GM21367 (cell line): ENCODE results near the gene KIF15.
"Not testable (repeated sequence)": the region's sequence is repeated elsewhere in the genome, so short reads cannot be mapped to it uniquely, and the experiment has no call there.

ENCODE experiments used
- ATAC-seq: cut with Tn5 transposase; IDR thresholded peaks from one replicate; pipeline ENCODE4 v1.9.1; 2021; ENCODE audit not compliant: unreplicated experiment

The KIF15 gene

GRCh38 chr3:44825264-44825925, 63.8 kb downstream of the KIF15 start:
- ATAC-seq: no peak

- no peak for ATAC-seq
These were observed 65.6 kb downstream of the KIF15 start for GRCh38 chr3:44827196-44827595.

GRCh38 chr3:44831232-44831631, 69.6 kb downstream of the KIF15 start:
- no peak for ATAC-seq

GRCh38 chr3:44832032-44832431, 70.4 kb downstream of the KIF15 start:
- no peak for ATAC-seq

- no peak for ATAC-seq
These were observed 71.4 kb downstream of the KIF15 start for GRCh38 chr3:44832965-44833364.

- no peak for ATAC-seq
These were observed 71.8 kb downstream of the KIF15 start for GRCh38 chr3:44833394-44833793.

GRCh38 chr3:44835684-44836083, 74.1 kb downstream of the KIF15 start:
- no peak for ATAC-seq

- ATAC-seq: no peak
These were observed 80.8 kb downstream of the KIF15 start for GRCh38 chr3:44842376-44842775.

- ATAC-seq: no peak
These were observed 84.2 kb downstream of the KIF15 start for GRCh38 chr3:44845528-44846520.

- ATAC-seq: no peak
These were observed 87.0 kb downstream of the KIF15 start for GRCh38 chr3:44848634-44849033.

GRCh38 chr3:44856663-44857062, 95.1 kb downstream of the KIF15 start:
- not testable (repeated sequence) for ATAC-seq

GRCh38 chr3:44860117-44860516, 98.5 kb downstream of the KIF15 start:
- no peak for ATAC-seq

- ATAC-seq: peak; percentile 92
These were observed 100.0 kb downstream of the KIF15 start, which contains the start of gene TMEM42 for GRCh38 chr3:44861412-44862225. Gene TMEM42, plus strand, starts transcription at chr3:44861912. Its CDS starts 13 bp downstream, at chr3:44861925.

- ATAC-seq: peak; percentile 18
These were observed 100.6 kb downstream of the KIF15 start for GRCh38 chr3:44862226-44862637.

GRCh38 chr3:44865272-44866035, 103.9 kb downstream of the KIF15 start:
- no peak for ATAC-seq

GRCh38 chr3:44867421-44868111, 106.0 kb downstream of the KIF15 start:
- no peak for ATAC-seq

GRCh38 chr3:44870375-44871061, 108.9 kb downstream of the KIF15 start:
- ATAC-seq: no peak

GRCh38 chr3:44874308-44874707, 112.7 kb downstream of the KIF15 start, which contains the start of gene TGM4:
Gene TGM4, plus strand, starts transcription at chr3:44874608. Its CDS starts 71 bp downstream, at chr3:44874679.
- ATAC-seq: no peak

GRCh38 chr3:44875596-44875995, 114.0 kb downstream of the KIF15 start:
- no peak for ATAC-seq
